Activated naive CD8-positive, alpha-beta T cell treated with anti-CD3 and anti-CD28 coated beads for 36 hours (primary cell): ENCODE data around the gene UBTF. TPM values are rescaled to one million over a fixed set of nuclear protein-coding genes. Genes with fewer than 3 reads are reported as not detected.
"Not testable (repeated sequence)": the region's sequence is repeated elsewhere in the genome, so short reads cannot be mapped to it uniquely, and the experiment has no call there.

ENCODE experiments used
- DNase-seq: peaks from one replicate; pipeline ENCODE4 v3.0.0; 2021
- H3K27ac Mint-ChIP-seq: one replicate; pipeline ENCODE4 v1.8.0; 2022; ENCODE audit warnings: mild to moderate bottlenecking, moderate library complexity, mixed read lengths
- H3K27me3 Mint-ChIP-seq: one replicate; pipeline ENCODE4 v1.8.0; 2022; ENCODE audit warnings: mild to moderate bottlenecking, mixed read lengths
- H3K36me3 Mint-ChIP-seq: one replicate; pipeline ENCODE4 v1.8.0; 2021; ENCODE audit warnings: mild to moderate bottlenecking, mixed read lengths
- H3K4me1 Mint-ChIP-seq: one replicate; pipeline ENCODE4 v1.8.0; 2021; ENCODE audit warnings: mixed read lengths
- H3K4me3 Mint-ChIP-seq: one replicate; pipeline ENCODE4 v1.8.0; 2022; ENCODE audit warnings: mild to moderate bottlenecking, moderate library complexity, mixed read lengths
- H3K9me3 Mint-ChIP-seq: one replicate; pipeline ENCODE4 v1.8.0; 2022; ENCODE audit warnings: mixed read lengths
- total RNA-seq, 2 experiments: library from RNA; stranded (reverse); gene quantifications; one replicate each; pipeline ENCODE4 v1.2.3, GENCODE V29; 2021

UBTF gene
- total RNA-seq, 2 experiments from 2014 or later: 158 to 169 TPM

GRCh38 chr17:44254361-44255095 is 35.1 kb upstream of the UBTF start:
- no peak overlapping the region for H3K27ac Mint-ChIP-seq
- H3K4me1 Mint-ChIP-seq: no peaks in the 10 kb centered on the region
- no peak for DNase-seq
- no peaks in the 10 kb centered on the region for H3K9me3 Mint-ChIP-seq
- H3K36me3 Mint-ChIP-seq: no peaks in the 10 kb centered on the region
- H3K4me3 Mint-ChIP-seq: no peak overlapping the region
- H3K27me3 Mint-ChIP-seq: no peaks in the 10 kb centered on the region

- no peaks in the 10 kb centered on the region for H3K27me3 Mint-ChIP-seq
Observed at GRCh38 chr17:44253006-44253405, 33.5 kb upstream of the UBTF start.

GRCh38 chr17:44251062-44251461 is 31.6 kb upstream of the UBTF start:
- Mint-ChIP-seq H3K36me3 (no peaks in the 10 kb centered on the region), H3K27me3 (no peaks in the 10 kb centered on the region), H3K9me3 (no peaks in the 10 kb centered on the region), H3K4me1 (peaks cover 23% of the 10 kb centered on the region), H3K4me3 (no peak overlapping the region), H3K27ac (no peak overlapping the region)
- no peak for DNase-seq

More at GRCh38 chr17:44253006-44253405, 33.5 kb upstream of the UBTF start:
- no peaks in the 10 kb centered on the region for H3K36me3 Mint-ChIP-seq
- no peak for DNase-seq
- peaks cover 5% of the 10 kb centered on the region for H3K4me1 Mint-ChIP-seq
- H3K4me3 Mint-ChIP-seq: no peak overlapping the region
- H3K27ac Mint-ChIP-seq: no peak overlapping the region
- H3K9me3 Mint-ChIP-seq: no peaks in the 10 kb centered on the region

GRCh38 chr17:44249501-44250246 is 30.2 kb upstream of the UBTF start:
- Mint-ChIP-seq H3K27me3 (no peaks in the 10 kb centered on the region), H3K4me1 (peaks cover 34% of the 10 kb centered on the region), H3K4me3 (no peak overlapping the region), H3K9me3 (no peaks in the 10 kb centered on the region), H3K36me3 (no peaks in the 10 kb centered on the region), H3K27ac (peak overlapping the region; percentile 5)
- no peak for DNase-seq

- peaks cover 36% of the 10 kb centered on the region for H3K4me1 Mint-ChIP-seq
- no peak for DNase-seq
- no peak overlapping the region for H3K27ac Mint-ChIP-seq
- H3K9me3 Mint-ChIP-seq: no peaks in the 10 kb centered on the region
- H3K27me3 Mint-ChIP-seq: no peaks in the 10 kb centered on the region
- H3K36me3 Mint-ChIP-seq: no peaks in the 10 kb centered on the region
- no peak overlapping the region for H3K4me3 Mint-ChIP-seq
Observed at GRCh38 chr17:44247876-44248736, 28.6 kb upstream of the UBTF start.

- Mint-ChIP-seq H3K9me3 (no peaks in the 10 kb centered on the region), H3K27me3 (no peaks in the 10 kb centered on the region), H3K4me3 (no peak overlapping the region), H3K27ac (peak overlapping the region; percentile 89), H3K4me1 (peaks cover 36% of the 10 kb centered on the region), H3K36me3 (no peaks in the 10 kb centered on the region)
- DNase-seq: no peak
Observed at GRCh38 chr17:44247440-44247841, 28.0 kb upstream of the UBTF start.

GRCh38 chr17:44241106-44241624 is 21.7 kb upstream of the UBTF start:
- H3K9me3 Mint-ChIP-seq: no peaks in the 10 kb centered on the region
- H3K36me3 Mint-ChIP-seq: no peaks in the 10 kb centered on the region
- H3K27me3 Mint-ChIP-seq: no peaks in the 10 kb centered on the region
- no peak overlapping the region for H3K27ac Mint-ChIP-seq
- peaks cover 16% of the 10 kb centered on the region for H3K4me1 Mint-ChIP-seq
- no peak for DNase-seq
- H3K4me3 Mint-ChIP-seq: no peak overlapping the region

GRCh38 chr17:44237886-44238285 is 18.4 kb upstream of the UBTF start:
- DNase-seq, H3K36me3 Mint-ChIP-seq, H3K27ac Mint-ChIP-seq, H3K9me3 Mint-ChIP-seq, H3K27me3 Mint-ChIP-seq, H3K4me3 Mint-ChIP-seq: not testable (repeated sequence)
- H3K4me1 Mint-ChIP-seq: peaks cover 10% of the 10 kb centered on the region

GRCh38 chr17:44236444-44236991 is 17.0 kb upstream of the UBTF start:
- H3K4me3 Mint-ChIP-seq: no peak overlapping the region
- no peak for DNase-seq
- peaks cover 10% of the 10 kb centered on the region for H3K4me1 Mint-ChIP-seq
- H3K27me3 Mint-ChIP-seq: no peaks in the 10 kb centered on the region
- H3K27ac Mint-ChIP-seq: no peak overlapping the region
- no peaks in the 10 kb centered on the region for H3K9me3 Mint-ChIP-seq
- H3K36me3 Mint-ChIP-seq: no peaks in the 10 kb centered on the region

GRCh38 chr17:44235583-44235936 is 16.1 kb upstream of the UBTF start:
- no peak for DNase-seq
- Mint-ChIP-seq H3K36me3 (no peaks in the 10 kb centered on the region), H3K27ac (no peak overlapping the region), H3K4me3 (no peak overlapping the region), H3K4me1 (peaks cover 10% of the 10 kb centered on the region), H3K27me3 (no peaks in the 10 kb centered on the region), H3K9me3 (no peaks in the 10 kb centered on the region)

- Mint-ChIP-seq H3K9me3 (no peaks in the 10 kb centered on the region), H3K4me1 (peaks cover 10% of the 10 kb centered on the region), H3K4me3 (no peak overlapping the region), H3K27ac (no peak overlapping the region), H3K27me3 (no peaks in the 10 kb centered on the region), H3K36me3 (no peaks in the 10 kb centered on the region)
- DNase-seq: no peak
Observed at GRCh38 chr17:44233582-44233981, 14.1 kb upstream of the UBTF start.

GRCh38 chr17:44232061-44232460 is 12.6 kb upstream of the UBTF start:
- H3K4me3 Mint-ChIP-seq: no peak overlapping the region
- no peaks in the 10 kb centered on the region for H3K9me3 Mint-ChIP-seq
- no peak overlapping the region for H3K27ac Mint-ChIP-seq
- no peaks in the 10 kb centered on the region for H3K27me3 Mint-ChIP-seq
- H3K36me3 Mint-ChIP-seq: no peaks in the 10 kb centered on the region
- H3K4me1 Mint-ChIP-seq: peaks cover 10% of the 10 kb centered on the region
- no peak for DNase-seq

GRCh38 chr17:44230140-44230539 is 10.7 kb upstream of the UBTF start:
- H3K27ac Mint-ChIP-seq: no peak overlapping the region
- H3K4me1 Mint-ChIP-seq: peaks cover 4% of the 10 kb centered on the region

GRCh38 chr17:44229090-44229489 is 9.6 kb upstream of the UBTF start:
- DNase-seq: no peak
- Mint-ChIP-seq H3K4me1 (no peaks in the 10 kb centered on the region), H3K36me3 (no peaks in the 10 kb centered on the region), H3K9me3 (no peaks in the 10 kb centered on the region), H3K27ac (no peak overlapping the region), H3K27me3 (no peaks in the 10 kb centered on the region), H3K4me3 (no peak overlapping the region)

More at GRCh38 chr17:44230140-44230539, 10.7 kb upstream of the UBTF start:
- Mint-ChIP-seq H3K4me3 (no peak overlapping the region), H3K9me3 (no peaks in the 10 kb centered on the region), H3K27me3 (no peaks in the 10 kb centered on the region), H3K36me3 (no peaks in the 10 kb centered on the region)
- no peak for DNase-seq
